GM23248 (cell line): Measurements from ENCODE around the gene CNTNAP5. TPM values are rescaled to one million over a fixed set of nuclear protein-coding genes. Genes with fewer than 3 reads are reported as not detected.

Experiments
- DNase-seq: peaks from one replicate; pipeline ENCODE4 v3.0.0-alpha.2; 2015
- H2AFZ ChIP-seq: fragments of 200-600 bp; sonication (generic); 2 replicates; pipeline ENCODE4 v1.6.1; 2016; ENCODE audit warnings: antibody characterized with exemption
- H3F3A ChIP-seq: fragments of 200-600 bp; sonication (generic); 2 replicates; pipeline ENCODE4 v1.6.1; 2016; ENCODE audit warnings: mild to moderate bottlenecking, antibody characterized with exemption, mixed run types; ENCODE audit not compliant: insufficient read depth
- H3K27ac ChIP-seq: fragments of 200-600 bp; sonication (generic); 2 replicates; pipeline ENCODE4 v1.5.1; 2016; ENCODE audit warnings: mild to moderate bottlenecking
- H3K27me3 ChIP-seq: fragments of 200-600 bp; sonication (generic); replicated peaks from 2 replicates; pipeline ENCODE4 v1.6.1; 2016; ENCODE audit warnings: mild to moderate bottlenecking; ENCODE audit not compliant: insufficient read depth
- H3K36me3 ChIP-seq: fragments of 200-600 bp; sonication (generic); 2 replicates; pipeline ENCODE4 v1.6.1; 2016; ENCODE audit warnings: low read depth, mild to moderate bottlenecking
- H3K4me1 ChIP-seq: fragments of 200-600 bp; sonication (generic); 2 replicates; pipeline ENCODE4 v1.6.1; 2016; ENCODE audit warnings: mild to moderate bottlenecking; ENCODE audit not compliant: insufficient read depth
- H3K4me2 ChIP-seq: fragments of 200-600 bp; sonication (generic); one replicate; pipeline ENCODE4 v1.6.1; 2016; ENCODE audit warnings: mild to moderate bottlenecking; ENCODE audit not compliant: unreplicated experiment
- H3K4me3 ChIP-seq: fragments of 200-600 bp; sonication (generic); 2 replicates; pipeline ENCODE4 v1.5.1; 2016; ENCODE audit warnings: mild to moderate bottlenecking
- H3K79me2 ChIP-seq: fragments of 200-600 bp; sonication (generic); 2 replicates; pipeline ENCODE4 v1.6.1; 2016; ENCODE audit warnings: mild to moderate bottlenecking; ENCODE audit not compliant: insufficient read depth
- H3K9ac ChIP-seq: fragments of 200-600 bp; sonication (generic); 2 replicates; pipeline ENCODE4 v1.6.1; 2016; ENCODE audit warnings: mild to moderate bottlenecking
- H3K9me2 ChIP-seq: fragments of 200-600 bp; sonication (generic); 2 replicates; pipeline ENCODE4 v1.6.1; 2016; ENCODE audit warnings: mixed run types, mild to moderate bottlenecking, moderate library complexity; ENCODE audit not compliant: insufficient read depth
- H3K9me3 ChIP-seq: fragments of 200-600 bp; sonication (generic); one replicate; pipeline ENCODE4 v1.6.1; 2017; ENCODE audit warnings: low read depth
- H4K20me1 ChIP-seq: fragments of 200-600 bp; sonication (generic); 2 replicates; pipeline ENCODE4 v1.6.0; 2016; ENCODE audit not compliant: insufficient read depth
- EZH2 ChIP-seq: fragments of 200-600 bp; sonication (generic); IDR thresholded peaks from 2 replicates; pipeline ENCODE4 v1.6.1; 2018; ENCODE audit warnings: antibody characterized with exemption, mild to moderate bottlenecking; ENCODE audit not compliant: insufficient read depth, poor library complexity, severe bottlenecking
- EZH2phosphoT487 ChIP-seq: fragments of 200-600 bp; sonication (generic); IDR thresholded peaks from 2 replicates; pipeline ENCODE4 v1.6.1; 2018; ENCODE audit warnings: antibody characterized with exemption, moderate library complexity, mild to moderate bottlenecking, low read depth; ENCODE audit not compliant: insufficient read depth
- WGBS, 2 experiments: methylation state at CpG; one replicate each; pipeline ENCODE4 v1.1.6; 2015 to 2017; ENCODE audit warnings: low lambda C conversion rate in 2 of 2, low coverage in 1 of 2; ENCODE audit errors: missing lambda C conversion rate in 2 of 2; 5-methylcytosine and 5-hydroxymethylcytosine counted together
- in situ Hi-C: fragments of 300-500 bp; cut with MboI; formaldehyde crosslinking; loops from 2 replicates; pipeline ENCODE4 v1.15.0; 2020
- polyA plus RNA-seq: library from polyadenylated mRNA; unstranded; fragments of >200 nt; fragmentation: Nextera tagmentation; extraction: Ambion mirVana; gene quantifications from 2 replicates; pipeline ENCODE4 v1.2.1, GENCODE V29; 2016
- total RNA-seq: library from RNA; depleted of rRNA; stranded (reverse); fragments of >200 nt; shearing (Covaris generic); gene quantifications from 2 replicates; pipeline ENCODE4 v1.2.3, GENCODE V29; 2014

The CNTNAP5 gene
- total and polyA plus RNA-seq, 2 experiments from 2014 or later: not detected

DNA sequence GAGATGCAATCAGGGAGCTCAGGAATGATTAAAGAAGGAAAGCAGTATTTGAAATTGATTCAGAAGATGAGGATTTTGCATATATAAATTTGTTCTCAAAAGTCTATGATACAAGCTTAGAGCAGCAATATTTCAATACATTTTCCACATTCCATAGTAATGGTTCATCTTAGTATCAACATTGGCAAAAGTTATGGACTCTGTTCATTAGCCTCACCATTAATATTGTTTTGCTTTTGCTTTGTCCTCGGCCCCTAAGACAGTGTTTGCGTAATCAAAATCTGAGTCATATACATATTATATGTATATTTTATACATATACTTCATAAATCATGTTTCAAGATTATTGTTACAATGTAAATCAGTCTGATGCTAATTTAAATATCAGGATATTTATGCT, 176.6 kb downstream of the CNTNAP5 start:
- Histone ChIP-seq H3K27ac (no peak overlapping the region), H3K27me3 (no peaks in the 10 kb centered on the region), H3K4me2 (no peak overlapping the region), H3K9ac (no peak overlapping the region), H3K4me3 (no peak overlapping the region), H4K20me1 (no peaks in the 10 kb centered on the region), H3F3A (no peaks in the 10 kb centered on the region), H3K79me2 (no peaks in the 10 kb centered on the region), H3K36me3 (no peaks in the 10 kb centered on the region), H3K4me1 (no peaks in the 10 kb centered on the region), H3K9me2 (no peaks in the 10 kb centered on the region), H3K9me3 (no peaks in the 10 kb centered on the region), H2AFZ (no peak overlapping the region)
- DNase-seq: no peak
- 30% methylated on average over 2 of the region's 2 CpGs for WGBS, 2 experiments
- in situ Hi-C loops: no loop called here
- TF ChIP-seq EZH2: no peak

GRCh38 chr2:124209441-124209840, 184.4 kb downstream of the CNTNAP5 start:
- in situ Hi-C loops: no loop called here
- DNase-seq: no peak
- Histone ChIP-seq H3K9ac (no peak overlapping the region), H3F3A (no peaks in the 10 kb centered on the region), H3K9me3 (no peaks in the 10 kb centered on the region), H3K4me2 (no peak overlapping the region), H4K20me1 (no peaks in the 10 kb centered on the region; the same call in 1 of the 2 replicates), H3K27ac (no peak overlapping the region), H3K36me3 (no peaks in the 10 kb centered on the region), H3K4me3 (no peak overlapping the region), H3K9me2 (no peaks in the 10 kb centered on the region), H3K4me1 (no peaks in the 10 kb centered on the region), H3K27me3 (no peaks in the 10 kb centered on the region), H3K79me2 (no peaks in the 10 kb centered on the region), H2AFZ (no peak overlapping the region)
- no peak for TF ChIP-seq EZH2phosphoT487
- TF ChIP-seq EZH2: no peak
- 26 to 30% methylated on average over 4 of the region's 4 CpGs for WGBS, 2 experiments

GRCh38 chr2:124211461-124211860, 186.4 kb downstream of the CNTNAP5 start:
- no peaks in the 10 kb centered on the region; the same call in 1 of the 2 replicates for H4K20me1 ChIP-seq
- no peak overlapping the region for H3K4me3 ChIP-seq
- H3K9me3 ChIP-seq: no peaks in the 10 kb centered on the region
- TF ChIP-seq EZH2phosphoT487 (no peak), EZH2 (no peak)
- no peak overlapping the region for H3K27ac ChIP-seq
- H3K4me1 ChIP-seq: no peaks in the 10 kb centered on the region
- no peaks in the 10 kb centered on the region for H3K36me3 ChIP-seq
- no peaks in the 10 kb centered on the region for H3K9me2 ChIP-seq
- WGBS, 2 experiments: 17 to 21% methylated on average over 2 of the region's 2 CpGs
- no peak overlapping the region for H2AFZ ChIP-seq
- no peak for DNase-seq
- no peak overlapping the region for H3K9ac ChIP-seq
- H3K79me2 ChIP-seq: no peaks in the 10 kb centered on the region
- H3F3A ChIP-seq: no peaks in the 10 kb centered on the region
- in situ Hi-C loops: no loop called here
- no peaks in the 10 kb centered on the region for H3K27me3 ChIP-seq
- no peak overlapping the region for H3K4me2 ChIP-seq

DNA sequence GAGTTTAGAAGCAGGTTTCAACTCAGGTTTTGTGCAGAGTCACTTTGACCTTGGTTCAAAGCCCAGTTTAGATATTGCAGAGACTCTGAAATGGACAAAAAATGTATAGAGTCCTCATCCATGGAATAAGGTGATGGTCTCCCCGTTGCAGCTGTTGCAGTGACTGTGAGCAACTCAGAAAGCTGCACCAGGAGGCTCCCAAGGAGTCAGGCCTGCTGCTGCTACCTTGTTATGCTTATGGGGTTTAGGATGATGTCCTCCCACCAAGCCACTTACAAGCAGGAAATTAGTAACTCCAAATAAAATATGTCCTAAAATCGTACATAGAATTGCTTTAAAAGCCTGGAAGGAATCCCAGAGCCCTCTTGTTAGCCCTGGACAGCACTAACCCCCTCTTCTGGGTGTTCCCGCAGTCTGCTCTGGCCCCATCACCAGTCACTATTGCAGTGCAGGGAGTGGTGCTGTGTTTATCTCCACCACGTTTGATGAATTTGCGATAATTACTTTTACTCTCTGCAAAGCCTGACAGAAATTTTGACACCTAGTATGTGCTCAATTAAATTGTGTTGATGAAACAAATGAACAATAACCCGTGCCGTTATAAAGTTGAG, 189.0 kb downstream of the CNTNAP5 start:
- WGBS, 2 experiments: 20 to 22% methylated on average over 7 of the region's 7 CpGs

More for the DNA sequence above, 189.0 kb downstream of the CNTNAP5 start:
- no peak overlapping the region for H2AFZ ChIP-seq
- H4K20me1 ChIP-seq: no peaks in the 10 kb centered on the region
- TF ChIP-seq EZH2: no peak
- TF ChIP-seq EZH2phosphoT487: no peak
- no peaks in the 10 kb centered on the region for H3K9me2 ChIP-seq
- no peaks in the 10 kb centered on the region for H3F3A ChIP-seq
- no peak overlapping the region for H3K27ac ChIP-seq
- no peaks in the 10 kb centered on the region for H3K4me1 ChIP-seq
- DNase-seq: no peak
- H3K79me2 ChIP-seq: no peaks in the 10 kb centered on the region
- no peaks in the 10 kb centered on the region for H3K36me3 ChIP-seq
- no peak overlapping the region for H3K4me3 ChIP-seq
- H3K4me2 ChIP-seq: no peak overlapping the region
- H3K9me3 ChIP-seq: no peaks in the 10 kb centered on the region
- in situ Hi-C loops: no loop called here
- no peak overlapping the region for H3K9ac ChIP-seq
- no peaks in the 10 kb centered on the region for H3K27me3 ChIP-seq
